ENCODE results near the gene OR10C1.

The OR10C1 gene, protein sequence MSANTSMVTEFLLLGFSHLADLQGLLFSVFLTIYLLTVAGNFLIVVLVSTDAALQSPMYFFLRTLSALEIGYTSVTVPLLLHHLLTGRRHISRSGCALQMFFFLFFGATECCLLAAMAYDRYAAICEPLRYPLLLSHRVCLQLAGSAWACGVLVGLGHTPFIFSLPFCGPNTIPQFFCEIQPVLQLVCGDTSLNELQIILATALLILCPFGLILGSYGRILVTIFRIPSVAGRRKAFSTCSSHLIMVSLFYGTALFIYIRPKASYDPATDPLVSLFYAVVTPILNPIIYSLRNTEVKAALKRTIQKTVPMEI

GRCh38 chr6:29439006-29439405, at the start of gene OR10C1:
OR10C1 (plus strand) TSS chr6:29439306; CDS start chr6:29440016, 710 bp downstream.
- TF ChIP-seq CTCF (IDR thresholded peaks at IDR 0.05; ENCODE audit: low read depth, low read length) = no peak

DNA sequence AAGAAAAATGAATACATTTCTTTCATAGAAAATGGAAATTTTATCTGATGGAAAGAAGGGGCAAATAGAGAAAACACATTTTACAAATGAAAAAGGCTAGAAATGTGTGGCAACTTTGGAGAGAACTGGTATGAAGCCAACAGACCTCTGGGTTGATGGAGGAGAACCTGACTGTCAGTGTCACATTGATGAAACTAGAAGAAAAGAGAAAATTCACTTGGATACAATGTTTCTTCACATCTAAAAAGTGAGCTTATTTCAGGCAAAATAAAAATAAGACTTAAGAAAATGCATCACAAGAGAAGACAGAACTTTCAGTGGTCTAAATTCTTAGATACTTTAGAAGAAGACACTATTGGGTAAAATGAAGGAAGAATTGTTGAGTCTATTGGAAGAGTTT, 43.8 kb upstream of the OR10C1 start, which contains the start of gene OR12D2:
OR12D2 (plus strand) TSS at position 301 of the 400 bp plus-strand sequence. CDS start 1,069 bp downstream, outside the sequence.
- no peak for TF ChIP-seq CTCF (IDR thresholded peaks at IDR 0.05; ENCODE audit: low read depth, low read length)
- no peak for DNase-seq (ENCODE audit: extremely low read depth, low read depth)

More at GRCh38 chr6:29439006-29439405, at the start of gene OR10C1:
- DNase-seq (ENCODE audit: extremely low read depth, low read depth) = no peak

DNA sequence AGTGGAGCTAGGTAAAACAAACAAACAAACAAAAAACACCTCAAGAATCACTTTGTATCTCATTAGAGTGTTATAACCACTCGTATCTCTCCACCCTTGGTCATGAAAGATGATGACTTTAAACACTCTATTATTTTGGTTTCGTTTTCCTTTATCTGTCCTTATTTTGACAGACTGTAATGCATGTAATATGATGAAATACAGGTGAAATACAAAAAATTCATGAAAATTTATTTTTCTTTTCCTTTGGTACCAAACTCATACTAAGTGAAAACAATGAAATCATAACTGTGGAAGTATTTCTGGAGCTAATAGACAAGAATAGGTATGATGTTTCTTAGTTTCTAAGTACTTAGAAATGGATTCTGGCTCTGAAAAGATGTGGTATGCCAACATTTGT, 39.6 kb upstream of the OR10C1 start:
- TF ChIP-seq CTCF (IDR thresholded peaks at IDR 0.05; ENCODE audit: low read depth, low read length) = no peak
- no peak for DNase-seq (ENCODE audit: extremely low read depth, low read depth)

DNA sequence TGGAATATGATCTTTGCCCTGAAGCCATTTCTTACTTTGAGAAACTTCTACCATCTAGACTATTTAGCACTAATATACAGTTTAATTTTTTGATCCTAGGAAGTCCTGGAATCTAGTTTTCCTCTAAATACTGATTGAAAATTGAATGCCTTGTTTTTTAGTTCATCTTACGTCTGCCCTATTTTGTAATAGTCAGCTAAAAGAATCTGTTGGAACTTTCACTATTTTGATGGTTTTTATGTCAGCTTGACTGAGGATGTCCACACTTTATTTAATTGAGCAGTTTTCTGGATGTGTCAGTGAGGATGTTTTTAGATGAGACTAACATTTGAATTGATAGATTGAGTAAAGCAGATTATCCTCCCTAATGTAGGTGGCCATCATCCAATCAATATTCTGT, 35.3 kb upstream of the OR10C1 start:
- no peak for TF ChIP-seq CTCF (IDR thresholded peaks at IDR 0.05; ENCODE audit: low read depth, low read length)

DNA sequence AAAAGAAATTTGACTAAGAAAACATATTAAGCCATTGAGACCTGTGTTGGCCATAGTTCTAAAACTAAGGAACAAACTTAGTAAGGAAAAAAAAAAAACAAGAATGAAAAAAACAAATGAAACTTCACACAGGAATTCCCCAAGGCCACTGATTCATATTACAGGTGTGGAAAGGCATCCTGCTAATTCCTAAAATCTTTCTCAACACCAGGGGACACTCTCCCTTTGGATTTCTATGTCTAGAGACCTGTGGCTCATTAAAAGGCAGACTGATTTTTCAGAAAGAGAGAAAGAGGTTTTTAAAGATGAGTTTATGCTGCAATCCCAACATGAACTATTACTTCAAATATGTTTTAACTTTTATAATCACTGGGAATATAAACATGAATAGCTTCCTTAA, 24.5 kb upstream of the OR10C1 start, which contains the start of gene OR12D1:
OR12D1 (plus strand) TSS at position 341 of the 400 bp plus-strand sequence.
- no peak for TF ChIP-seq CTCF (IDR thresholded peaks at IDR 0.05; ENCODE audit: low read depth, low read length)
- no peak for DNase-seq (ENCODE audit: extremely low read depth, low read depth)

More for the DNA sequence above, 35.3 kb upstream of the OR10C1 start:
- DNase-seq (ENCODE audit: extremely low read depth, low read depth) = no peak

DNA sequence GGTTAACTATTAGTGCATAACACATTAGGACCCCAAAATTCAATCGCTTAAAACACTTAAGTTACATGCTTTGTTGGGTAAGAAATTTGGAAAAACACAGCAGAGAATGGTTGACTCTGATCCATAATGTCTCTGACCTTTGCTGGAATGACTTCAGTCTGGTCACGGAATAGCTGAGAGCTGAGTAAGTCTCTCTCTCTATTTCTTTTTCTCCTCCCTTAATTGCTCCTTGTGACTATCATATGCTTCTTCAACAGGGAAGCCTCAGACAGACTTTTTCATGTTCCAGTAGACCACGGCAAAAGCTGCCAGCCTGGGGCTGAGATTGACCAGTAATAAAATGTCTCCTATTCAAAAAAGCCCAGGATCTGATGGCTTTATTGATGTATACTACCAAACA, 19.6 kb upstream of the OR10C1 start:
- no peak for DNase-seq (ENCODE audit: extremely low read depth, low read depth)
- no peak for TF ChIP-seq CTCF (IDR thresholded peaks at IDR 0.05; ENCODE audit: low read depth, low read length)

GRCh38 chr6:29424168-29424567, 14.9 kb upstream of the OR10C1 start:
- DNase-seq (ENCODE audit: extremely low read depth, low read depth) = no peak
- TF ChIP-seq CTCF (IDR thresholded peaks at IDR 0.05; ENCODE audit: low read depth, low read length) = no peak

All from AG09319 (cell line).